GM19452 (cell line): ENCODE results near the gene KPTN.

Experiments used
- ATAC-seq: cut with Tn5 transposase; IDR thresholded peaks from one replicate; pipeline ENCODE4 v1.9.1; 2021; ENCODE audit not compliant: unreplicated experiment

KPTN gene

GRCh38 chr19:47509170-47509847, 25.3 kb upstream of the KPTN start:
- ATAC-seq = no peak

- ATAC-seq = no peak
These were observed 24.7 kb upstream of the KPTN start for GRCh38 chr19:47508721-47509120.

- ATAC-seq = no peak
These were observed 24.0 kb upstream of the KPTN start for GRCh38 chr19:47507924-47508553.

GRCh38 chr19:47507012-47507411, 23.0 kb upstream of the KPTN start:
- no peak for ATAC-seq

GRCh38 chr19:47506459-47506858, 22.4 kb upstream of the KPTN start:
- ATAC-seq = no peak

- no peak for ATAC-seq
These were observed 21.5 kb upstream of the KPTN start for GRCh38 chr19:47505506-47505905.

- no peak for ATAC-seq
These were observed 19.8 kb upstream of the KPTN start for GRCh38 chr19:47503826-47504150.

GRCh38 chr19:47503130-47503825, 19.3 kb upstream of the KPTN start:
- no peak for ATAC-seq

GRCh38 chr19:47499863-47500830, 16.1 kb upstream of the KPTN start:
- ATAC-seq = no peak

- ATAC-seq = no peak
These were observed 15.4 kb upstream of the KPTN start for GRCh38 chr19:47499371-47499770.

GRCh38 chr19:47498561-47498960, 14.5 kb upstream of the KPTN start:
- no peak for ATAC-seq

- no peak for ATAC-seq
These were observed 14.0 kb upstream of the KPTN start for GRCh38 chr19:47497821-47498520.

GRCh38 chr19:47497050-47497766, 13.2 kb upstream of the KPTN start:
- no peak for ATAC-seq

GRCh38 chr19:47495478-47496372, 11.7 kb upstream of the KPTN start:
- no peak for ATAC-seq

- ATAC-seq = no peak
These were observed 10.7 kb upstream of the KPTN start for GRCh38 chr19:47494729-47495128.

- ATAC-seq = no peak
These were observed 10.2 kb upstream of the KPTN start for GRCh38 chr19:47494211-47494547.

- ATAC-seq = no peak
These were observed 9.6 kb upstream of the KPTN start for GRCh38 chr19:47493378-47494210.
